Measurements from ENCODE around the gene TMEM101. TPM values are rescaled to one million over a fixed set of nuclear protein-coding genes. Genes with fewer than 3 reads are reported as not detected.

The TMEM101 gene
- total RNA-seq, 5 donors from 2014 or later (not counting 1 experiment from before 2014, with no cell fraction given) = 13.4 to 32.4 (median 26.6) TPM

GRCh38 chr17:44004077-44004760 lies 10.5 kb downstream of the TMEM101 start, which contains the start of gene NAGS:
TSS of gene NAGS (plus strand) at chr17:44004622. CDS start at chr17:44004664, 42 bp downstream.
- peaks cover 20 to 48% of the 10 kb centered on the region in 2 experiments for H3K4me1 ChIP-seq (ENCODE audit: control insufficient read depth in 1 of 2, extremely low read depth in 1 of 2, insufficient read depth in 2 of 2, low read length in 2 of 2)
- peak within 1 kb of the TSS; percentile 49 to 77 for H3K4me3 ChIP-seq (ENCODE audit: control insufficient read depth in 1 of 2, extremely low read depth in 1 of 2, low read length in 1 of 2)
- peaks cover 22 to 31% (median 25%) of the 10 kb centered on the region in 3 donors for H3K4me1 Mint-ChIP-seq
- no peaks in the 10 kb centered on the region for H3K9me3 Mint-ChIP-seq
- peaks cover 0 to 62% of the 10 kb centered on the region in 2 experiments for H3K27me3 ChIP-seq (replicated peaks in 1 of 2; ENCODE audit: control insufficient read depth in 2 of 2, extremely low read depth in 1 of 2, insufficient read depth in 2 of 2, low read length in 1 of 2)
- H3K9me3 ChIP-seq = no peaks in the 10 kb centered on the region
- no peaks in the 10 kb centered on the region for H3K36me3 Mint-ChIP-seq
- CTCF ChIA-PET = interaction anchor here (0.6 to 0.7 kb wide), 3 partner anchors 40 to 999 kb away, joined by 3 to 4 read pairs (median 3); no protein-coding TSS in a partner anchor
- no peaks in the 10 kb centered on the region for H3K36me3 ChIP-seq (ENCODE audit: control insufficient read depth in 2 of 2, extremely low read depth in 1 of 2, insufficient read depth in 1 of 2, low read length in 1 of 2)
- DNase-seq = peak in 1 of 35 experiments; percentile 32
- peaks cover 0 to 4% of the 10 kb centered on the region in 2 donors for H3K27me3 Mint-ChIP-seq
- H3K4me3 Mint-ChIP-seq = peak within 1 kb of the TSS; percentile 44 to 90 (median 67)
- 11% methylated on average over 18 of the region's 25 CpGs for WGBS (ENCODE audit: insufficient coverage)
- H3K27ac ChIP-seq (ENCODE audit: low read length) = no peak within 1 kb of the TSS
- no peak within 1 kb of the TSS for H3K27ac Mint-ChIP-seq
- no peak for ATAC-seq (replicated peaks in 1 of 4)
- POLR2A ChIA-PET = interaction anchor here in 1 of 2 donors (0.6 kb wide), 1 partner anchor 14 kb away, joined by 13 read pairs; no protein-coding TSS in a partner anchor

GRCh38 chr17:44002141-44002848 lies 12.5 kb downstream of the TMEM101 start:
- H3K27me3 Mint-ChIP-seq = peaks cover 0 to 5% of the 10 kb centered on the region in 2 donors
- H3K27ac Mint-ChIP-seq = peak overlapping the region in 1 of 2 donors; percentile 11
- H3K4me3 Mint-ChIP-seq = no peak overlapping the region
- peaks cover 13 to 19% (median 14%) of the 10 kb centered on the region in 3 donors for H3K4me1 Mint-ChIP-seq
- DNase-seq (no peak), ATAC-seq (replicated peaks in 1 of 4) (no peak)
- no peaks in the 10 kb centered on the region for H3K36me3 Mint-ChIP-seq
- ChIA-PET CTCF (interaction anchor here in 1 of 2 donors (0.5 kb wide), 2 partner anchors 54 to 155 kb away, joined by 3 read pairs; no protein-coding TSS in a partner anchor), POLR2A (no interaction called here)
- H3K4me3 ChIP-seq (ENCODE audit: control insufficient read depth in 1 of 2, extremely low read depth in 1 of 2, low read length in 1 of 2) = no peak overlapping the region
- 86% methylated on average over 6 of the region's 9 CpGs for WGBS (ENCODE audit: insufficient coverage)
- H3K9me3 Mint-ChIP-seq = no peaks in the 10 kb centered on the region
- H3K4me1 ChIP-seq (ENCODE audit: control insufficient read depth in 1 of 2, extremely low read depth in 1 of 2, insufficient read depth in 2 of 2, low read length in 2 of 2) = peaks cover 5 to 30% of the 10 kb centered on the region in 2 experiments
- H3K9me3 ChIP-seq = no peaks in the 10 kb centered on the region
- no peak overlapping the region for H3K27ac ChIP-seq (ENCODE audit: low read length)
- peaks cover 0 to 53% of the 10 kb centered on the region in 2 experiments for H3K27me3 ChIP-seq (replicated peaks in 1 of 2; ENCODE audit: control insufficient read depth in 2 of 2, extremely low read depth in 1 of 2, insufficient read depth in 2 of 2, low read length in 1 of 2)
- H3K36me3 ChIP-seq (ENCODE audit: control insufficient read depth in 2 of 2, extremely low read depth in 1 of 2, insufficient read depth in 1 of 2, low read length in 1 of 2) = no peaks in the 10 kb centered on the region

GRCh38 chr17:44001461-44001920 lies 13.3 kb downstream of the TMEM101 start:
- H3K4me3 Mint-ChIP-seq = no peak overlapping the region
- H3K27ac Mint-ChIP-seq = no peak overlapping the region

GRCh38 chr17:44000871-44001460 lies 13.8 kb downstream of the TMEM101 start:
- Mint-ChIP-seq H3K27ac (no peak overlapping the region), H3K36me3 (no peaks in the 10 kb centered on the region), H3K4me3 (no peak overlapping the region), H3K4me1 (peaks cover 2 to 8% (median 5%) of the 10 kb centered on the region in 3 donors), H3K27me3 (peaks cover 2 to 9% of the 10 kb centered on the region in 2 donors), H3K9me3 (no peaks in the 10 kb centered on the region)
- ChIA-PET POLR2A (interaction anchor here (0.6 to 0.7 kb wide), 2 partner anchors 221 to 837 kb away, joined by 4 to 5 read pairs; no protein-coding TSS in a partner anchor), CTCF (no interaction called here)
- Histone ChIP-seq H3K27me3 (replicated peaks in 1 of 2; ENCODE audit: control insufficient read depth in 2 of 2, extremely low read depth in 1 of 2, insufficient read depth in 2 of 2, low read length in 1 of 2) (peaks cover 0 to 48% of the 10 kb centered on the region in 2 experiments), H3K4me1 (ENCODE audit: control insufficient read depth in 1 of 2, extremely low read depth in 1 of 2, insufficient read depth in 2 of 2, low read length in 2 of 2) (peaks cover 2 to 18% of the 10 kb centered on the region in 2 experiments), H3K36me3 (ENCODE audit: control insufficient read depth in 2 of 2, extremely low read depth in 1 of 2, insufficient read depth in 1 of 2, low read length in 1 of 2) (no peaks in the 10 kb centered on the region), H3K9me3 (no peaks in the 10 kb centered on the region), H3K4me3 (ENCODE audit: control insufficient read depth in 1 of 2, extremely low read depth in 1 of 2, low read length in 1 of 2) (no peak overlapping the region), H3K27ac (ENCODE audit: low read length) (no peak overlapping the region)
- 59% methylated on average over 2 of the region's 6 CpGs for WGBS (ENCODE audit: insufficient coverage)
- ATAC-seq (replicated peaks in 1 of 4) (no peak), DNase-seq (no peak)

More at GRCh38 chr17:44001461-44001920, 13.3 kb downstream of the TMEM101 start:
- H3K4me1 ChIP-seq (ENCODE audit: control insufficient read depth in 1 of 2, extremely low read depth in 1 of 2, insufficient read depth in 2 of 2, low read length in 2 of 2) = peaks cover 2 to 24% of the 10 kb centered on the region in 2 experiments
- 80% methylated on average over 1 of the region's 2 CpGs for whole genome bisulfite sequencing (ENCODE audit: insufficient coverage)
- H3K27me3 Mint-ChIP-seq = peaks cover 0 to 6% of the 10 kb centered on the region in 2 donors
- peaks cover 7 to 13% (median 10%) of the 10 kb centered on the region in 3 donors for H3K4me1 Mint-ChIP-seq
- H3K9me3 ChIP-seq = no peaks in the 10 kb centered on the region
- H3K27ac ChIP-seq (ENCODE audit: low read length) = no peak overlapping the region
- DNase-seq = no peak
- ATAC-seq (replicated peaks in 1 of 4) = no peak
- no peaks in the 10 kb centered on the region for H3K36me3 ChIP-seq (ENCODE audit: control insufficient read depth in 2 of 2, extremely low read depth in 1 of 2, insufficient read depth in 1 of 2, low read length in 1 of 2)
- H3K9me3 Mint-ChIP-seq = no peaks in the 10 kb centered on the region
- no peaks in the 10 kb centered on the region for H3K36me3 Mint-ChIP-seq
- H3K27me3 ChIP-seq (replicated peaks in 1 of 2; ENCODE audit: control insufficient read depth in 2 of 2, extremely low read depth in 1 of 2, insufficient read depth in 2 of 2, low read length in 1 of 2) = peaks cover 0 to 48% of the 10 kb centered on the region in 2 experiments
- POLR2A ChIA-PET = no interaction called here
- H3K4me3 ChIP-seq (ENCODE audit: control insufficient read depth in 1 of 2, extremely low read depth in 1 of 2, low read length in 1 of 2) = no peak overlapping the region
- CTCF ChIA-PET = no interaction called here

- Histone ChIP-seq H3K4me1 (ENCODE audit: control insufficient read depth in 1 of 2, extremely low read depth in 1 of 2, insufficient read depth in 2 of 2, low read length in 2 of 2) (peaks cover under 1 to 12% of the 10 kb centered on the region in 2 experiments), H3K36me3 (ENCODE audit: control insufficient read depth in 2 of 2, extremely low read depth in 1 of 2, insufficient read depth in 1 of 2, low read length in 1 of 2) (no peaks in the 10 kb centered on the region), H3K27me3 (replicated peaks in 1 of 2; ENCODE audit: control insufficient read depth in 2 of 2, extremely low read depth in 1 of 2, insufficient read depth in 2 of 2, low read length in 1 of 2) (peaks cover 0 to 48% of the 10 kb centered on the region in 2 experiments), H3K4me3 (ENCODE audit: control insufficient read depth in 1 of 2, extremely low read depth in 1 of 2, low read length in 1 of 2) (no peak overlapping the region), H3K9me3 (no peaks in the 10 kb centered on the region), H3K27ac (ENCODE audit: low read length) (no peak overlapping the region)
- H3K36me3 Mint-ChIP-seq = no peaks in the 10 kb centered on the region
- H3K27ac Mint-ChIP-seq = no peak overlapping the region
- peaks cover 4 to 14% of the 10 kb centered on the region in 2 donors for H3K27me3 Mint-ChIP-seq
- H3K9me3 Mint-ChIP-seq = no peaks in the 10 kb centered on the region
- H3K4me3 Mint-ChIP-seq = no peak overlapping the region
- WGBS (ENCODE audit: insufficient coverage) = 84% methylated on average over 7 of the region's 12 CpGs
- ATAC-seq (replicated peaks in 1 of 4) (no peak), DNase-seq (no peak)
- ChIA-PET CTCF (no interaction called here), POLR2A (interaction anchor here (0.5 to 0.7 kb wide), 3 partner anchors 221 to 1752 kb away, joined by 4 to 5 read pairs (median 4); no protein-coding TSS in a partner anchor)
- H3K4me1 Mint-ChIP-seq = peaks cover 0 to 7% (median 2%) of the 10 kb centered on the region in 3 donors
Measured at GRCh38 chr17:44000141-44000860, 14.5 kb downstream of the TMEM101 start.

All from T-cell (primary cell).